ENCODE results near the gene TENT4B.
"Not testable (repeated sequence)": the region's sequence is repeated elsewhere in the genome, so short reads cannot be mapped to it uniquely, and the experiment has no call there.

Gene TENT4B

DNA sequence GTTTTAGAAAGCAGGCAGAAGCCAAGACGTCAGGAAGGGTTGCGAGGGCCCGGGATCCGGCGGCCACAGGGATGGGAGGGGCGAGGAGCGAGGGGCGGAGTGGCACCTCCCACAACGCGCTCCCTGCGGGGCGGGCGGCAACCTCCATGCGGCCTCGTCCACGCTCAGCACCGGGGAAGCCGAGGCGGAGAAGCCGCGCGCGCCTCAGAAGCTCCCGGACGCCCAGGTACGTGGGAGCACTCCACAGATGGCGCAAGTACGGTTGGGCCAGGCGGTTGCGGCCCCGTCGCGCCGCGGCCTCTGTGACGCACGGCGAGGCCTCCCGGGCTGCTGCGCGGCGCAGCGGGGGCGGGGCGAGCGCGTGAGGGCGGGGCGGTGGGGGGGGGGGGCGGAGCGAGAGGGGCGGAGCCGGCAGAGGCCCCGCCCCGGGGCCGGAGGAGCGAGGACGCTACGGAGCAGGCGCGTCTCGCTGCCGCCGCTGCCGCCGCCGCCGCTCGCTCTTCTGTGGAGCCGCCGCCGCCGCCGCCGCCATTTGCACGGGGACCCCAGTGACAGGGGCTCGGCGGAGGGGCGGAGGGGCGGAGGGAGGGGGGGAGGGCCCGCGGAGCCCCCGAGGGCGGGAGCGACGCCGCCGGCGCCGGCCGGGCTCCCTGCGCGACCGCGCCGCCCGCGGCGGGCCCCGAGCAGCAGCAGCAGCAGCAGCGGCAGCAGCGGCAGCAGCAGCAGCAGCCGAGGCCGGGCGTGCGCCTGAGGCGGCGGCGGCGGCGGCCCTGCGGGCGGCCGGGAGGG lies at the start of gene TENT4B:
TSS of gene TENT4B (plus strand) at position 500 of the 789 bp plus-strand sequence. CDS start 316 bp downstream, outside the sequence.
- DNase-seq (ENCODE audit: low read depth), result peak; percentile 74

DNA sequence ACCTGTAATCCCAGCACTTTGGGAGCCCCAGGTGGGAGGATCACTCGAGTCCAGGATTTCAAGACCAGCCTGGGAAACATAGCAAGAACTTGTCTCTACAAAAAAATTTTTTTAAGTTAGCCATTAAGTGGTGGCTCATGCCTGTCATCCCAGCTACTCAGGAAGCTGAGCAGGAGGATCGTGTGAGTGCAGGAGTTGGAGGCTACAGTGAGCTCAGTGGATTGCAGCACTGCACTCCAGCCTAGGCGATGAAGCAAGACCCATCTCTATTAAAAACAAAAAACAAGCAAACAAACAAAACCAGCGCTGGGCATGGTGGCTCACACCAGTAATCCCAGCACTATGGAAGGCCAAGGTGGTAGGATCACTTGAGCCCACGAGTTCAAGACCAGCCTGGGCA lies 49.3 kb upstream of the TENT4B start:
- DNase-seq (ENCODE audit: low read depth), result no peak

DNA sequence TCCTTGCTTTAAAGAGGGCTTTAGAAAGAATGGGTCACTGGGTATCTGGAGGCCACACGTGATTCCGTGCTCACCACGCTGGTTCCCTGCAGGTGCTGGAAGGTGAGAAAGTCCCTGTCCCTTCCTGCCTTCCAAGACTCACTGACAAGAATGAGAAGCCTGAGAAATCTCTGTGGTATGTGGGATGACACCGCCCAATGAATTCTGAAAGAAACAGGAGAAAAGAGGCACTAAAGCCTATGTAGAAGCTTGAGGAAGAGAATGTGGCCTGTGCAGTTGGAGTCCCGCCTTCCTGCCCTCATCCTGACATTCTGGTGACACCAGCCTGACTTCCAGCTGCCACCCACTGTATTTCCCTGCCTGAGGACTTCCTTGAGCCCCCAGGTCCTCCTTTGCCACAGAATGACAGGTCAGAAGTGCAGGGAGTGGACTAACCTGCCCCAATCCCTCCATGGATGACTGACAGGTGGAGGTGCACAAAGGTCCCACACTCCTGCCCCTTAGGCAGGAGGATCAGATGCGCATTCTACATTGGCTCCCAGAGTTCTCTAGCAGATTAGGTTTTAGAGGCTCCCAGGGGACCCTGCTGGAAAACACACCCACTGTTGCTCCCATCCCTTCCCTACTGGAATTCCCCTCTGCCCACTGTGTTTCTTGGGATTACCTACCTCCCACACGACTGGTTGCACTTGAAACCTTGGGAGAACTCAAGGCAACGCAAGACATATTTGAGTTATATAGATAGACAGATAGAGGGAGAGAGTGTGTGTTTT lies 38.6 kb upstream of the TENT4B start:
- no peak for DNase-seq (ENCODE audit: low read depth)

DNA sequence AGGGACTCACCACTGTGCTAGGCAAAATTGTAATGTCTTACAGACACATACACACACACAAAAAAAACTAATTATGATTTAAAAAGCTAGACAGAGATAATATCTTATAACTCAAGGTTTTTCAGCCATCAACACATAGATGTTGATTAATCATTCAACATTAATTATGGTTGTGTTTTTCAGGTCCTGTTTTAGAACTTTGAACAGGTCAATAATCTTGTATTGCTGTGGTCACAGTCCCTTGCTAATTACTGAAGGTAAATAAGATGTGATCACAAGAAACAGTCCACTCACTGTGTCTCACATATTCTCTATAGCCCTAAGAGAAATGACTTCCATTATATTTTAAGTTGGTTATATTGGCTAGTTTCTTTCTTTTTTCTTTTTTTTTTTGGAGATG lies 32.4 kb upstream of the TENT4B start:
- DNase-seq (ENCODE audit: low read depth), result no peak

DNA sequence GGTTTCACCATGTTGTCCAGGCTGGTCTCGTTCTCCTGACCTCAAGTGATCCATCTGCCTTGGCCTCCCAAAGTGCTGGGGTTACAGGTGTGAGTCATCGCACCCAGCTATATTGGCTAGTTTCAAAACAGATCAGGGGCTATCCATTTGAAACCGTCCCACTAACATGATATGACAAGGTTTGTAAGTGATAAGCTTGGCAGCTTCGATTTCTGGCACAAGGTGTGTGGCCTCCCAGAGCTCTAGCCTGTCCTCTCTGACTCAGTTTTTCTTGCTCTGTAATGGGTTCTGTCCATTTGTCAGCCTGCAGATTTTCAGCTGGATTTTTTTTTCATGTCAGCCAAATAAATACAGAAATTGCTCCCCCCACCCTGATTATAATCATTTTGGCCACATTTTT lies 31.8 kb upstream of the TENT4B start:
- DNase-seq (ENCODE audit: low read depth), result no peak

DNA sequence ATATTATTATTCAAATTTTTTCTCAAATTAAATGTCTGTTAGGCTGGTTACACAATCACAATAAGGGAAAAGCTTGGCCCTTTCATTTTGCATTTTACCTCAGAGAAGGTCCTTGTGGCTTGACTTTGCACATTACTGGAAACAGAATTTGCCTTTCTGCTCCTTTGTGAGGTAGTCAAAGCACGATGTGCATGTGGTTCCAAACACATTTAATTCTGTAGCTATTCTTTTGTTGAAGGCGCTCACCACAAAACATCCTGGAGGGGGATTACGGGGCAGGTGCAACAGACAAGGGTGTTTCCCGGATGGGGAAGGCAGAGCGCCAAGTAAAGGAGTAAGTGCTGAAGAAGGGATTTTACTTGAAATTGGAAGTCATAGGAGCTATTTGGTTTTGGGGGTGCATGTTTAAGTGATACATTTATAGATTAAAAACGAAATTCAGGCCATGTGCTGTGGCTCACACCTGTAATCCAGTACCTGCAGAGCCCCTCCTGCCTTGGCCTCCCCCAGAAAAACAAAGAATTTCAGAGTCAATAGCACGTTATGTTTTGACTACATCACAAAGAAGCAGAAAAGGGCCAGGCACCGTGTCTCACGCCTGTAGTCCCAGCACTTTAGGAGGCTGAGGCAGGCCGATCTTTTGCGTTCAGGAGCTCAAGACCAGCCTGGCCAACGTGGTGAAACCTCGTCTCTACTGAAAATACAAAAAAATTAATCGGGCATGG lies 31.2 kb upstream of the TENT4B start:
- no peak for DNase-seq (ENCODE audit: low read depth)

DNA sequence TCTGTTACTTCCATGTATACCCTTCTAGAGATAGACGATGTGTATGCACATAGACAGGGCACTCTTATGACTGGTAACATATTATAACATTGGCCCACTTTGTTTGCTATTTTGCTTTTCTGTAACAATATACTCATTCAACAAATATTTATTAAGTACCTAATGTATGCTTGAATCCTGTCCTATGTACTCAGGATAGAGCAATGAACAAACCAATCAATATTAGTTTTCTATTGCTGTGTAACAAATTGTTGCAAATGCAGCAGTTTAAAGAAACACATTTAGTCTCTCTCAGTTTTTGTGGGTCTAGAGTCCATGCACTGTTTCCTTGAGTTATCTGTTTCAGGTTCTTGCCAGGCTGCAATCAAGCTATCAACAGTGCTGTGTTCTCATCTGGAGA lies 29.7 kb upstream of the TENT4B start:
- DNase-seq (ENCODE audit: low read depth), result no peak

DNA sequence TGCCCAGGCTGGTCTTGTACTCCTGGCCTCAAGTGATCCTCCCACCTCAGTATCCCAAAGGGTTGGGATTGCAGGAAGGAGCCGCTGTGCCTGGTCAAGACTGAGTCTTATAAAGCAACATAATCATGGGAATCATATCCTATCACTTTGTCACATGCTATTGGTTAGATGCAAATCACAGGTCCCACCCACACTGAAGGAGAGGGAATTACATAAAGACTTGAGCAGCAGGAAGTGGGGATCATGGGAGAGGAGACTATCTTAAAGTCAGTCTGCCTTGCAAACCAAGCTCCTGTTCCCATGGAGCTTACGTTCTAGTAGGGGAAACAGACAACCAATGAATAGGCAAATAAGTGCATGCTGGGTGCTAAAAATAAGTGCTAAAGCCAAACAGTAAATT lies 28.3 kb upstream of the TENT4B start:
- DNase-seq (ENCODE audit: low read depth), result no peak

DNA sequence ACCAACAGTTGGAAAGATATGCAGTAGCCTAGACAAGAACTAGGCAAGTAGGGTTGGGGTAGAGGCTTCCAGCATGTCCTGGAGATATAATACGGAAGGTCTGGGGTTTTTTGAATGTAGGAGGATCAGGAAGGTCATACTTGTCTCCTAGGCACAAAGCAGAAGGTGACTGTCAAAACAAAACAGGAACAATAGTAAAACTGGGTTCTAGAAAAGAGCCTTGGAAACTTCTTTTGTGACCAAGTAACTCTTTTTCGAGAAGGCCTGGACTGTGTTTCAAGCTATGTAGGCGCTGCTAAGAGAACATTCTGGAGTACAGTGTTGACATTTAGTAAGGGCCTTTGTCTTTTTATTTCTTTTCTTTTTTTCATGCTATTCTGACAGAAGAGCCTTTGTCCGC lies 26.9 kb upstream of the TENT4B start:
- DNase-seq (ENCODE audit: low read depth), result no peak

DNA sequence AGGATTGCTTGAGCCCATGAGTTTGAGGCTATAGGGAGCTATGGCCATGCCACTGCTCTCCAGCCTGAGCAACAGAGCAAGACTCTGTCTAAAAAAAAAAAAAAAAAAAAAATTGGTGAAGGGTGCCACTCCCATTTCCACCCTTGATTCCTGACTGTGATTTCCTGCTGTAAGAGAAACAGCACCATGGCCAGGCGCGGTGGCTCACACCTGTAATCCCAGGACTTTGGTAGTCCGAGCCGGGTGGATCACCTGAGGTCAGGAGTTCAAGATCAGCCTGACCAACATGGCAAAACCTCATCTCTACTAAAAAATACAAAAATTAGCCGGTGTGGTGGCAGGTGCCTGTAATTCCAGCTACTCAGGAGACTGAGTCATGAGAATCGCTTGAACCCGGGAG lies 20.5 kb upstream of the TENT4B start:
- DNase-seq (ENCODE audit: low read depth), result not testable (repeated sequence)

DNA sequence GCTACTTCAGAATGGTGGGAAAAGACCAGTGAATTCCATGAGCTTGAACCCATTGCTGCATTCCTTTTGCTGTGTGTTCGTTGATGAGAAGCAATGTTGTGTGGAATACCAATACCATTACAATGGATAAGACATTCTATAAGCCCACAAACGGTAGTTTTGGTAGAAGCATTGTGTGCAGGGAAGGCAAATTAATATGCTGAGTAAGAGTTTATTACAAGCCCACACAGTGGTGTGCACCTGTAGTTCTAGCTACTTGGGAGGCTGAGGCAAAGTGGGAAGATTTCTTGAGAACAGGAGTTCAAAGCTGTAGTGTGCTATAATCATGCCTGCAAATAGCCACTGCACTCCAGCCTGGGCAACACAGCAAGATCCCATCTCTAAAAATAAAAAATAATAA lies 19.9 kb upstream of the TENT4B start:
- no peak for DNase-seq (ENCODE audit: low read depth)

DNA sequence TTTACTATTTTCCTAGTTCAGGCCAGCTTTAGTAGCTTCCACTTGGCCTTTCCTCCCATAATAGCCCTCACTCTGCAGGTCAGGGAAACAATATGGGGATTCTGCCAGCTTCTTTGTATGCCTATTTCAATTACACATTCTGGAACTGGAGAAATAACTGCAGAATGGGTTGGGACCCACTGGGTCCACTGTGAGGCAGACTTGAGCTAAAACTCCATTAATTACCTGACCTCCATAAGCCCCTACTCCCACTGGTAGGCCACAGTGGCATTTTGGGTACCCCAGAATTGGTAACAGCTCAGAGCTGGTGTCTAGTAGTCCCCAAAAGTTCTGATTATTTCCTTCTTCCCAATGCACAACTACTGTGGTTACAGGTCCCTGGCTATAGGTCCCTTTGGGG lies 16.7 kb upstream of the TENT4B start:
- DNase-seq (ENCODE audit: low read depth), result no peak

DNA sequence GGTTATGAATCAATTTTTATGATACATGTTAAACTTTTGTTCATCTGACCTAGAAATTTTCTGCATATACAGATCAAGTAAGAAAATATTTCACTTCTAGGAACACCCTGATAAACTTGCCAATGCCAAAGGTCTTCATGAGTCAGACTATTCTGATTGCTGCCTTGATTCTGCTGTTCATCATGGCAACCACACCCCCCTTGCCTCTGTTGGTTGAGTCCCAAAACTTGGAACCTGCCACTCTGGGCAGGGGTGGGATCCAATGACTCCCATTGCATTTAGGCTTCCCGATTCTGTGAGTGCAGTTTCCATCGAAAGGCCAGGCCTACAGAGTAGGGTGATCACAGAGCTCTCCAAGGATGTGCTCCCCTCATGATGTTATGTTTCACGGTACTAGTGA lies 15.8 kb upstream of the TENT4B start:
- no peak for DNase-seq (ENCODE audit: low read depth)

DNA sequence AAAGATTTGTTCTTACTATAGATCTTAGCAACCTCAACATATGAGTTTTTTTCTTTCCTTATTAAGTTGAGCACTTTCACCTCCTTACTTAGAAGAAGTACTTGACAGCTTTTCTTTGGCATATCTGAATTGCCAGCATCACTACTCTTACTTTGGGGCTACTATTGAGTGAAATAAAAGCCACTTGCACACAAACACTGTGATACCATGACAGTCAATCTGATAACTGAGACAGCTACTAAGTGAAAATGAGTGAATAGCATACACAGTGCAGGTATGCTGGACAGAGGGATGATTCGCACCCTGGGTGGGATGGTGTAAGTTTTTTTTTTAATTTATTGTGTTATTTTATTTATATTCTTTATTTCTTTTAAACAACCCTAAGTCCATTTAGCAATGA lies 13.5 kb upstream of the TENT4B start:
- no peak for DNase-seq (ENCODE audit: low read depth)

DNA sequence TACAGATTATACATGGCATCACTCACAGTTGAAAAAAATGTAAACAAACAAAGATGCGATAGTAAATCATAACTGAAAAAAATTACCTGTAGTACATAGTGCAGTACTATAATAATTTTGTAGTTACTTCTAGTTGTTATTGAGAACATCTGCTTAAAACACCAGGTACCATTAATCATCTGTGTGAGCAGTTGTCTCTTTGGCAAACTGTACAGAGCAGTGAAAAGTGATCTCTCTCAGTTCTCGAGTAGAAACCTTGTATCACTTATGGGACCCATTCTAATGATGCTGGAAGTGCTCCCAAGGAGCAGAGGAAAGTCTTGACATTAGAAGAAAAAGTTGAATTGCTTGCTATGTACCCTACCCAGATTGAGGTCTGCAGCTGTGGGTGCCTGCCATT lies 8.9 kb upstream of the TENT4B start:
- no peak for DNase-seq (ENCODE audit: low read depth)

DNA sequence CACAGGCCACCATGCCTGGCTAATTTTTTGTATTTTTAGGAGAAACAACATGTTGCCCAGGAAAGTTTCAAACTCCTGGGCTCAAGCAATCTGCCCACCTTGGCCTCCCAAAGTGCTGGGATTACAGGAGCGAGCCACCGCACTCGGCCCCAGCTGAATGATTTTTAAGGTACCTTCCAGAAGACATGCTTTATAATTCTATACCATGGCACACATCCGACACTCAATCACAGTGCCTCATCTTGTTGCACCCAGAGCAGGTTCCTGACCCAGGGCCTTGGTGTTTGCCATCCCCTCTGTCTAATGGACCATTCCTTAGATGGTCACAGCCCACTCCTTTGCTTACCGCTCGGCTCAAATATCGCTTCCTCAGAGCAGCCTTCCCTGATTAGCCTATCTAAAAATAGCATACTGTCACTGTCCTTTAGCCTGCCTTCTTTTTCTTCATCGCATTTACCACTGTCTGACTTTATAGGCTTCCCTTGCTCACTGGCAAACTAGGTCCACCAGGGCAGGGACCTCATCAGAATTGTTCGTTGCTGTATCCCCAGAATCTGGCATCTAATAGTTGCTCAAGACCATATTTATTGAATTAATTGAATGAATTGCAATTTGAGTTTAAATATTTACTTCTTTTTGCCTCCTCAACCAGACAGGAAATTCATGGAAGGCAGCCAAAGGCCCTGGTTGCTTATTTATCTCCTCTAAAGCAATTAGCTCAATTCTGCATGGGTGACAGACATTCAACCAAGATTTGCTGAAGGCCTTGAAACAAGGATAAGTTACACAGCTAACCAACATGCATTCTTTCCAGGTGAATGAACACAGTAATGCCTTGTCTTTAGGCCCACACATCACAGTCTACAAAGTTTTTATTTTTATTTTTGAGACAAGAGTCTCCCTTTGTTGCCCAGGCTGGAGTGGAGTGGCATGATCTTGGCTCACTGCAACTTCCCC lies 6.3 kb upstream of the TENT4B start:
- DNase-seq (ENCODE audit: low read depth), result no peak

DNA sequence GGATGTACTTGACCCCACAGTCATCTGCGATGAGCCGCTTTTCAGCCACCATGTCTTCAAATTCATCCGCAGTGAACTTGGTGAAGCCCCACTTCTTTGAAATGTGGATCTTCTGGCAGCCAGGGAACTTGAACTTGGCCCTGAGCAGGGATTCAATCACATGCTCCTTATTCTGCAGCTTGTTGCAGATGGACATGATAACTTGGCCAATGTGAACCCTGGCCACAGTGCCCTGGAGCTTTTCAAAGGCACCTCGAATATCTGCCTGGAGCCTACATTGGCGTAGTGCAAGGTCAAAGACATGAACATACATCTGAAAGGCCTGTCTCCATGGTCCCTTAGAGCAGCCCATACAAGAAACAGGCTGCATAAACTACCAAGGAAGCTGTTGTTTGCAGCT lies 1.8 kb upstream of the TENT4B start:
- DNase-seq (ENCODE audit: low read depth), result no peak

DNA sequence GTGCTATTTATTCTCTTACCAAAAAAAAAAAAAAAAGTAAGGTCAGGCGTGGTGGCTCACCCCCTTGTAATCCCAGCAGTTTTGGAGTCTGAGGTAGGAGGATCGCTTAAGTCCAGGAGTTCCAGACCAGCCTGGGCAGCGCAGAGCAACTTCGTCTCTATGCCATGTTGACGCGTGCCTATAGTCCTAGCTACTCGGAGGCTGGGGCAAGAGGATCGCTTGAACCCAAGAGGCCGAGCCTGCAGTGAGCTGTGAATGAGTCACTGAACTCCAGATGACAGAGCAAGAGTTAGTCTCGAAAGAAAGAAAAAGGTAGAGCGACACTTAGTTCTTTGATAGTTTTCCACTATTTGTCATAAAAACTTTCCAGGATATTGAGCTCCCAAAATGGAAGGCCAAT lies 1.4 kb upstream of the TENT4B start:
- DNase-seq (ENCODE audit: low read depth), result no peak

DNA sequence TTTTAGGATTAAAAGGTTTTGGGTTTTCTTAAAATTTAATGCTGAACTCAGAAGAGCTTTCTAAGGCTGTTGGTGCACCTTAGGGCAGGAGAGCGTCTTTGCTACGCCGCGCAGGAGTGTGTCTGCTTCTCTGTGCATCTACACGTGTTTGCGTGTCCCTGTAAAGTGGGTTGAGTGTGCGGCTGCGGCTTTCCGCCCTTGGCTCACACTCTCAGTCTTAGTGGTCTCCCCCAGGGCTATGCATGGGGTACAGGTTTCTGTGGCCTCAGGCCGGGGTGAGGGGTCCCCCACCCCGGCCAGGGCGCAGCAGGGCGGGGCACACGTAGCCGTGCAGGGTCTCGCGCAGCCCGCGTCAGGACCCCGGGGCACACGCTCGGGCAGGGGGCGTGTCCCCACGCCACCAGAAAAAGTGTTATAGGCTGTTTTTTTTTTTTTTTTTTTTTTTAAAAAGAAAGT lies 727 bp upstream of the TENT4B start:
- DNase-seq (ENCODE audit: low read depth), result peak; percentile 30

DNA sequence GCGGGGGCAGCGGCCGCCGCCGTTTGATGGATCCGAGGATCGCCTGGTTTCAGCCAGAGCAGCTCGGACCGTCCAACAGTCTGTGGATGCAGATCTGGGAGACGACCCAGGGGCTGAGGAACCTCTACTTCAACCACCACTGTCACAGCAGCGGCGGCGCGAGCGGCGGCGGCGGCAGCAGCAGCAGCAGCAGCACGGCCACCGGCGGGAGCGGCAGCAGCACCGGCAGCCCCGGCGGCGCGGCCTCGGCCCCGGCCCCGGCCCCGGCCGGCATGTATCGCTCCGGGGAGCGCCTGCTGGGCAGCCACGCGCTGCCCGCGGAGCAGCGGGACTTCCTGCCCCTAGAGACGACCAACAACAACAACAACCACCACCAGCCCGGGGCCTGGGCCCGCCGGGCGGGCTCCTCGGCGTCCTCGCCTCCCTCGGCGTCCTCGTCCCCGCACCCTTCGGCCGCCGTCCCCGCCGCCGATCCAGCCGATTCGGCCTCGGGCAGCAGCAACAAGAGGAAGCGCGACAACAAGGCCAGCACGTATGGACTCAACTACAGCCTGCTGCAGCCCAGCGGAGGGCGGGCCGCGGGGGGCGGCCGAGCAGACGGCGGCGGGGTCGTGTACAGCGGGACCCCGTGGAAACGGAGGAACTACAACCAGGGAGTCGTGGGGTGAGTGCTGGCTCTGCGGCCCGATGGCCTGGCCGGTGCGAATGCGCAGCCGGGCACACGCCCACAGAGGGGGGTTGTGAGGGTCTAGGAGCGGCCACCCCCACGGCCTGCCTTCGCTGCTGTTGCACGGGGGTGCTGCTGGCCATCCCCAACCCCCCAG lies 702 bp downstream of the TENT4B start:
- DNase-seq (ENCODE audit: low read depth), result no peak

Data from stimulated activated CD8-positive, alpha-beta memory T cell treated with anti-CD3 and anti-CD28 coated beads, Interleukin-12 subunit alpha, Interleukin-12 subunit beta, amount 100 ng/mL, for 1 hour (primary cell).